Neural cell (in vitro differentiated cells): ENCODE measurements around the gene RTN4RL1. TPM values are rescaled to one million over a fixed set of nuclear protein-coding genes. Genes with fewer than 3 reads are reported as not detected.

Experiments used
- H2AFZ ChIP-seq: fragments of 200-600, 300-800 bp; sonication (generic), shearing (Covaris generic); 2 replicates; pipeline ENCODE4 v1.6.0; 2014; ENCODE audit warnings: low read depth, mild to moderate bottlenecking, antibody characterized with exemption, low read length, moderate library complexity
- H3F3A ChIP-seq: fragments of 200-600 bp; shearing (Covaris generic); 2 replicates; pipeline ENCODE4 v1.6.1; 2016; ENCODE audit warnings: mild to moderate bottlenecking, moderate library complexity, mixed read lengths, antibody characterized with exemption, low read length; ENCODE audit not compliant: insufficient read depth, poor library complexity, severe bottlenecking
- H3K27ac ChIP-seq: fragments of 200-600, 300-800 bp; sonication (generic), shearing (Covaris generic); 2 replicates; pipeline ENCODE4 v1.5.1; 2014; ENCODE audit warnings: mild to moderate bottlenecking, low read length, moderate library complexity
- H3K27me3 ChIP-seq: fragments of 300-800, 200-600 bp; sonication (generic), shearing (Covaris generic); 2 replicates; pipeline ENCODE4 v1.6.0; 2014; ENCODE audit warnings: mild to moderate bottlenecking, low read depth, low read length, moderate library complexity; ENCODE audit not compliant: insufficient read depth
- H3K36me3 ChIP-seq: fragments of 300-800, 200-600 bp; sonication (generic), shearing (Covaris generic); 2 replicates; pipeline ENCODE4 v1.5.1; 2014; ENCODE audit warnings: mild to moderate bottlenecking, antibody characterized with exemption, low read length, moderate library complexity; ENCODE audit not compliant: insufficient read depth
- H3K4me2 ChIP-seq: fragments of 300-800, 200-600 bp; sonication (generic), shearing (Covaris generic); 2 replicates; pipeline ENCODE4 v1.6.0; 2014; ENCODE audit warnings: mild to moderate bottlenecking, low read length
- H3K4me3 ChIP-seq: fragments of 300-800, 200-600 bp; sonication (generic), shearing (Covaris generic); 2 replicates; pipeline ENCODE4 v1.5.1; 2014; ENCODE audit warnings: mild to moderate bottlenecking, low read length, moderate library complexity
- H3K79me2 ChIP-seq: fragments of 200-600 bp; shearing (Covaris generic); replicated peaks from 2 replicates; pipeline ENCODE4 v1.6.0; 2014; ENCODE audit warnings: mild to moderate bottlenecking, low read length, moderate library complexity; ENCODE audit not compliant: insufficient read depth
- H3K9ac ChIP-seq: fragments of 300-800, 200-600 bp; sonication (generic), shearing (Covaris generic); 2 replicates; pipeline ENCODE4 v1.6.1; 2016; ENCODE audit warnings: mild to moderate bottlenecking, low read length, mixed read lengths
- H3K9me2 ChIP-seq: fragments of 200-600 bp; shearing (Covaris generic); 2 replicates; pipeline ENCODE4 v1.6.1; 2016; ENCODE audit warnings: mild to moderate bottlenecking, low read length, mixed read lengths; ENCODE audit not compliant: insufficient read depth
- H3K9me3 ChIP-seq: fragments of 200-600, 300-800 bp; sonication (generic), shearing (Covaris generic); 2 replicates; pipeline ENCODE4 v1.6.1; 2016; ENCODE audit warnings: mild to moderate bottlenecking, mixed run types, low read length, moderate library complexity, mixed read lengths
- H4K20me1 ChIP-seq: fragments of 200-600 bp; shearing (Covaris generic); 2 replicates; pipeline ENCODE4 v1.6.1; 2016; ENCODE audit warnings: mild to moderate bottlenecking, mixed run types; ENCODE audit not compliant: insufficient read depth
- EP300 ChIP-seq: fragments of 450-650 bp; conservative IDR thresholded peaks from 2 replicates; pipeline ENCODE4 v1.6.1; 2014; ENCODE audit warnings: antibody characterized with exemption, mild to moderate bottlenecking, moderate library complexity; ENCODE audit not compliant: poor library complexity, severe bottlenecking
- EZH2 ChIP-seq: fragments of 200-600, 300-800 bp; shearing (Covaris generic), sonication (generic); IDR thresholded peaks from 2 replicates; pipeline ENCODE4 v1.6.1; 2014; ENCODE audit warnings: antibody characterized with exemption, low read length, borderline replicate concordance, mild to moderate bottlenecking; ENCODE audit not compliant: insufficient read depth, poor library complexity, severe bottlenecking
- MXI1 ChIP-seq: fragments of 450-650 bp; conservative IDR thresholded peaks from 2 replicates; pipeline ENCODE4 v1.6.1; 2014; ENCODE audit warnings: antibody characterized with exemption, mild to moderate bottlenecking; ENCODE audit not compliant: poor library complexity, severe bottlenecking
- POLR2AphosphoS5 ChIP-seq: IDR thresholded peaks from 2 replicates; pipeline ENCODE4 v1.6.1; 2012
- RAD21 ChIP-seq: fragments of 450-650 bp; conservative IDR thresholded peaks from 2 replicates; pipeline ENCODE4 v1.6.1; 2014; ENCODE audit warnings: antibody characterized with exemption, mild to moderate bottlenecking, moderate library complexity
- SMC3 ChIP-seq: fragments of 450-650 bp; conservative IDR thresholded peaks from 2 replicates; pipeline ENCODE4 v1.6.1; 2014; ENCODE audit warnings: antibody characterized with exemption, mild to moderate bottlenecking, moderate library complexity; ENCODE audit not compliant: poor library complexity
- TAF1 ChIP-seq: IDR thresholded peaks from 2 replicates; pipeline ENCODE4 v1.6.1; 2012; ENCODE audit warnings: low read depth
- polyA plus RNA-seq: library from polyadenylated mRNA; depleted of rRNA; stranded (reverse); fragments of >200 nt; gene quantifications from 2 replicates; pipeline ENCODE4 v1.2.3, GENCODE V29; 2014
- TF ChIP-seq, protein P1 (sequence below): IDR thresholded peaks from 2 replicates; pipeline ENCODE4 v1.6.1; 2012; ENCODE audit warnings: borderline replicate concordance
- TF ChIP-seq, protein P2 (sequence below): fragments of 450-650 bp; IDR thresholded peaks from 2 replicates; pipeline ENCODE4 v1.5.1; 2014; ENCODE audit warnings: antibody characterized with exemption, mild to moderate bottlenecking, moderate library complexity; ENCODE audit not compliant: poor library complexity, severe bottlenecking

RTN4RL1 gene
- polyA plus RNA-seq, 1 donor from 2014 or later: 8.1 TPM

DNA sequence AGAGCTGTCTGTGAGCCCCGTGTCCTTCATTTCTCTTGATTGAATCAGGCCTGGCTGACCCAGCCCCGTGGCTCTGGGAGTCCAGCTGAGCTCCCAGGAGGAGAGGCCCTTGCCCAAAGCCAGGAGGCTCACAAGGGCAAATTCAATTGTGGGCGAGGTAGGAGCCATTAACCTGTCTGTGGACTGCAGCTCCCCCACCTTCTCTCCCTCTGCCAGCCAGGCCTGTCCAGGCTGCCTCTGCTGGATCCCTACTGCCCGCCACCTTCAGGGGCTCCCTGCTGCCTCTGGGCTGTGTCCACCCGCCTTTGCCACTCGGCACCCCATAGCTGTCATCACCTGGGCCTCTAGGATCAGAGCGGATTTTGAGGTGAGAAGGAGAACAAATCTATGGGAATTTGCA lies 61.9 kb downstream of the RTN4RL1 start:
- Histone ChIP-seq H3K79me2 (no peaks in the 10 kb centered on the region), H3K27me3 (no peaks in the 10 kb centered on the region), H3K36me3 (no peaks in the 10 kb centered on the region), H3K4me2 (no peak overlapping the region), H3K9ac (no peak overlapping the region), H3K4me3 (no peak overlapping the region), H3K9me3 (no peaks in the 10 kb centered on the region), H3K27ac (no peak overlapping the region), H3F3A (no peaks in the 10 kb centered on the region), H4K20me1 (no peaks in the 10 kb centered on the region), H3K9me2 (no peaks in the 10 kb centered on the region), H2AFZ (no peak overlapping the region)
- TF ChIP-seq SMC3: no peak

DNA sequence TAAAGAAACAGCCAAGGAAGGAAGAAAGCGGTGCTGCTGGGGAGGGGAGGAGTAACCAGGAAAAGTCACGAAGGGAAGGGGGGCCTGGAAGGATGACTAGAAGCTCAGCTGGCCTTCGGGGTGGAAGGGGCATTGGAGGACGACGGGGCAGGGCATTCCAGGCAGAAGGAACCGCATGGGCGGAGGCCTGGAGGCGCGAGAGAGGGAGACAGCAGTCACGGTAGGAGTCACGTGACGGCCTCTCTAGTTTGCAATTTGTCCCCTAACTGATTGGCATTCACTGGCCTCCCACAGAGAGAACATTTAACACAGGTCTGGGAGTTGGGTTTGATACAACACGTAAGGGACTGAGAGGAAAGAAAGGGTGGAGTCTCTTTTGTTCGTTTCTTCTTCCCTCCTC lies 63.9 kb downstream of the RTN4RL1 start:
- H3K9me3 ChIP-seq: no peaks in the 10 kb centered on the region
- no peak overlapping the region for H3K9ac ChIP-seq
- H3K36me3 ChIP-seq: no peaks in the 10 kb centered on the region
- H3K27ac ChIP-seq: peak overlapping the region; percentile 34
- H3K4me2 ChIP-seq: no peak overlapping the region
- H3K27me3 ChIP-seq: no peaks in the 10 kb centered on the region
- H3K79me2 ChIP-seq: no peaks in the 10 kb centered on the region
- H3K9me2 ChIP-seq: no peaks in the 10 kb centered on the region
- TF ChIP-seq POLR2AphosphoS5: no peak
- TF ChIP-seq, protein P1, sequence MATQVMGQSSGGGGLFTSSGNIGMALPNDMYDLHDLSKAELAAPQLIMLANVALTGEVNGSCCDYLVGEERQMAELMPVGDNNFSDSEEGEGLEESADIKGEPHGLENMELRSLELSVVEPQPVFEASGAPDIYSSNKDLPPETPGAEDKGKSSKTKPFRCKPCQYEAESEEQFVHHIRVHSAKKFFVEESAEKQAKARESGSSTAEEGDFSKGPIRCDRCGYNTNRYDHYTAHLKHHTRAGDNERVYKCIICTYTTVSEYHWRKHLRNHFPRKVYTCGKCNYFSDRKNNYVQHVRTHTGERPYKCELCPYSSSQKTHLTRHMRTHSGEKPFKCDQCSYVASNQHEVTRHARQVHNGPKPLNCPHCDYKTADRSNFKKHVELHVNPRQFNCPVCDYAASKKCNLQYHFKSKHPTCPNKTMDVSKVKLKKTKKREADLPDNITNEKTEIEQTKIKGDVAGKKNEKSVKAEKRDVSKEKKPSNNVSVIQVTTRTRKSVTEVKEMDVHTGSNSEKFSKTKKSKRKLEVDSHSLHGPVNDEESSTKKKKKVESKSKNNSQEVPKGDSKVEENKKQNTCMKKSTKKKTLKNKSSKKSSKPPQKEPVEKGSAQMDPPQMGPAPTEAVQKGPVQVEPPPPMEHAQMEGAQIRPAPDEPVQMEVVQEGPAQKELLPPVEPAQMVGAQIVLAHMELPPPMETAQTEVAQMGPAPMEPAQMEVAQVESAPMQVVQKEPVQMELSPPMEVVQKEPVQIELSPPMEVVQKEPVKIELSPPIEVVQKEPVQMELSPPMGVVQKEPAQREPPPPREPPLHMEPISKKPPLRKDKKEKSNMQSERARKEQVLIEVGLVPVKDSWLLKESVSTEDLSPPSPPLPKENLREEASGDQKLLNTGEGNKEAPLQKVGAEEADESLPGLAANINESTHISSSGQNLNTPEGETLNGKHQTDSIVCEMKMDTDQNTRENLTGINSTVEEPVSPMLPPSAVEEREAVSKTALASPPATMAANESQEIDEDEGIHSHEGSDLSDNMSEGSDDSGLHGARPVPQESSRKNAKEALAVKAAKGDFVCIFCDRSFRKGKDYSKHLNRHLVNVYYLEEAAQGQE: no peak
- no peak for TF ChIP-seq SMC3
- no peak for TF ChIP-seq EP300
- TF ChIP-seq RAD21: no peak
- no peak for TF ChIP-seq MXI1
- TF ChIP-seq, protein P2, sequence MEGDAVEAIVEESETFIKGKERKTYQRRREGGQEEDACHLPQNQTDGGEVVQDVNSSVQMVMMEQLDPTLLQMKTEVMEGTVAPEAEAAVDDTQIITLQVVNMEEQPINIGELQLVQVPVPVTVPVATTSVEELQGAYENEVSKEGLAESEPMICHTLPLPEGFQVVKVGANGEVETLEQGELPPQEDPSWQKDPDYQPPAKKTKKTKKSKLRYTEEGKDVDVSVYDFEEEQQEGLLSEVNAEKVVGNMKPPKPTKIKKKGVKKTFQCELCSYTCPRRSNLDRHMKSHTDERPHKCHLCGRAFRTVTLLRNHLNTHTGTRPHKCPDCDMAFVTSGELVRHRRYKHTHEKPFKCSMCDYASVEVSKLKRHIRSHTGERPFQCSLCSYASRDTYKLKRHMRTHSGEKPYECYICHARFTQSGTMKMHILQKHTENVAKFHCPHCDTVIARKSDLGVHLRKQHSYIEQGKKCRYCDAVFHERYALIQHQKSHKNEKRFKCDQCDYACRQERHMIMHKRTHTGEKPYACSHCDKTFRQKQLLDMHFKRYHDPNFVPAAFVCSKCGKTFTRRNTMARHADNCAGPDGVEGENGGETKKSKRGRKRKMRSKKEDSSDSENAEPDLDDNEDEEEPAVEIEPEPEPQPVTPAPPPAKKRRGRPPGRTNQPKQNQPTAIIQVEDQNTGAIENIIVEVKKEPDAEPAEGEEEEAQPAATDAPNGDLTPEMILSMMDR: no peak
- TF ChIP-seq TAF1: no peak
- TF ChIP-seq EZH2: no peak
- no peak overlapping the region for H2AFZ ChIP-seq
- H3F3A ChIP-seq: no peaks in the 10 kb centered on the region
- H3K4me3 ChIP-seq: no peak overlapping the region
- H4K20me1 ChIP-seq: no peaks in the 10 kb centered on the region

DNA sequence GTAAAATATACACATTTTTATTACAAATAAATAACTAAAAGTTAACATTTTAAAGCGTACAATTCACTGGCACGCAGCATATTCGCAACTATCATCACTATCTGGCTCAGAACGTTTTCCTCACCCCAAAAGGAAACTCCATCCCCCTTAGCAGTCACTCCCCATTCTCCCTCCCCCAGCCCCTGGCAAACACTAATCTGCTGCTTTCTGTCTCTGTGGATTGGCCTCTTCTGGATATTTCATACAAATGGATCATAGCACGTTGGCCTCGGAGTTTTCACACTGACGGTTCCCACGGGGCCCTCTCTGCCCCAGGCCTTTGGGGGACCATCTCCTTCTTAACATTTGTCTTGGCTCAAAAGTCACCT lies 64.6 kb downstream of the RTN4RL1 start:
- peak overlapping the region; percentile 34 for H3K27ac ChIP-seq
- no peaks in the 10 kb centered on the region for H3K9me2 ChIP-seq
- H3K4me2 ChIP-seq: no peak overlapping the region
- no peaks in the 10 kb centered on the region for H3K36me3 ChIP-seq
- no peak overlapping the region for H3K4me3 ChIP-seq
- TF ChIP-seq MXI1 (no peak), SMC3 (no peak), EP300 (no peak), RAD21 (no peak), TAF1 (no peak), EZH2 (no peak), POLR2AphosphoS5 (no peak)
- TF ChIP-seq, protein P1: no peak
- TF ChIP-seq, protein P2: no peak
- no peak overlapping the region for H3K9ac ChIP-seq
- no peaks in the 10 kb centered on the region for H3K27me3 ChIP-seq
- no peaks in the 10 kb centered on the region for H3F3A ChIP-seq
- H4K20me1 ChIP-seq: no peaks in the 10 kb centered on the region
- H2AFZ ChIP-seq: no peak overlapping the region
- no peaks in the 10 kb centered on the region for H3K79me2 ChIP-seq
- H3K9me3 ChIP-seq: no peaks in the 10 kb centered on the region
